Liver (tissue), 9 donors: ENCODE results near the gene POLN. TPM values are rescaled to one million over a fixed set of nuclear protein-coding genes. Genes with fewer than 3 reads are reported as not detected.

Source experiments
- DNase-seq: peaks from one replicate; pipeline ENCODE4 v3.0.0-alpha.2; 2017; ENCODE audit warnings: low spot score
- H3K27ac ChIP-seq, 2 donors: one replicate each; pipeline ENCODE4 v1.7.0; 2013; ENCODE audit warnings: inconsistent platforms in 2 of 2, low read length in 2 of 2, control low read depth in 1 of 2, low read depth in 1 of 2, mild to moderate bottlenecking in 1 of 2
- H3K27me3 ChIP-seq, 4 donors: one replicate each; pipeline versions ENCODE4 v1.6.1 to v1.7.0; 2013; ENCODE audit warnings: low read length in 3 of 4, inconsistent platforms in 1 of 4, mild to moderate bottlenecking in 1 of 4, moderate library complexity in 1 of 4; ENCODE audit not compliant: control insufficient read depth in 4 of 4, insufficient read depth in 4 of 4
- H3K36me3 ChIP-seq, 4 donors: one replicate each; pipeline versions ENCODE4 v1.6.1 to v1.7.0; 2013; ENCODE audit warnings: low read length in 3 of 4, mild to moderate bottlenecking in 3 of 4, low read depth in 1 of 4, moderate library complexity in 1 of 4; ENCODE audit not compliant: control insufficient read depth in 4 of 4, insufficient read depth in 3 of 4
- H3K4me1 ChIP-seq, 4 donors: one replicate each; pipeline versions ENCODE4 v1.6.1 to v1.7.0; 2013; ENCODE audit warnings: low read length in 3 of 4, mild to moderate bottlenecking in 3 of 4, moderate library complexity in 1 of 4; ENCODE audit not compliant: control insufficient read depth in 4 of 4, insufficient read depth in 4 of 4
- H3K4me3 ChIP-seq, 3 donors: one replicate each; pipeline versions ENCODE4 v1.6.1 to v1.7.0; 2013; ENCODE audit warnings: low read length in 3 of 3, control low read depth in 1 of 3, low read depth in 1 of 3, mild to moderate bottlenecking in 1 of 3
- H3K9ac ChIP-seq, 2 donors: one replicate each; pipeline ENCODE4 v1.7.0; 2013; ENCODE audit warnings: low read length in 2 of 2, mild to moderate bottlenecking in 2 of 2, moderate library complexity in 2 of 2, control low read depth in 1 of 2, low read depth in 1 of 2
- H3K9me3 ChIP-seq, 4 donors: one replicate each; pipeline versions ENCODE4 v1.6.1 to v1.7.0; 2013; ENCODE audit warnings: low read length in 3 of 4; ENCODE audit not compliant: control insufficient read depth in 4 of 4
- EGR1 ChIP-seq, 2 donors: IDR thresholded peaks; 2 replicates each; pipeline ENCODE4 v1.6.1; 2016 to 2018; ENCODE audit warnings: antibody characterized with exemption in 2 of 2, low read depth in 2 of 2
- FOXA1 ChIP-seq: IDR thresholded peaks from 2 replicates; pipeline ENCODE4 v1.6.1; 2016; ENCODE audit warnings: antibody characterized with exemption
- FOXA2 ChIP-seq: IDR thresholded peaks from 2 replicates; pipeline ENCODE4 v1.6.1; 2016; ENCODE audit warnings: antibody characterized with exemption
- HNF4G ChIP-seq: IDR thresholded peaks from 2 replicates; pipeline ENCODE4 v1.6.1; 2016; ENCODE audit warnings: antibody characterized with exemption
- JUND ChIP-seq, 2 donors: IDR thresholded peaks; 2 replicates each; pipeline ENCODE4 v1.6.1; 2016; ENCODE audit warnings: antibody characterized with exemption in 2 of 2
- NR2F2 ChIP-seq: IDR thresholded peaks from 2 replicates; pipeline ENCODE4 v1.6.1; 2016; ENCODE audit warnings: antibody characterized with exemption
- RXRA ChIP-seq, 2 donors: IDR thresholded peaks; 2 replicates each; pipeline ENCODE4 v1.6.1; 2017 to 2018; ENCODE audit warnings: antibody characterized with exemption in 2 of 2, mild to moderate bottlenecking in 1 of 2
- SP1 ChIP-seq: IDR thresholded peaks from 2 replicates; pipeline ENCODE4 v1.6.1; 2018; ENCODE audit warnings: antibody characterized with exemption, mild to moderate bottlenecking
- TAF1 ChIP-seq: conservative IDR thresholded peaks from 2 replicates; pipeline ENCODE4 v1.6.1; 2016; ENCODE audit warnings: antibody characterized with exemption, mild to moderate bottlenecking
- YY1 ChIP-seq: IDR thresholded peaks from 2 replicates; pipeline ENCODE4 v1.6.1; 2016; ENCODE audit warnings: antibody characterized with exemption, mild to moderate bottlenecking
- WGBS: extraction: QIAGEN DNeasy Blood & Tissue Kit; methylation state at CpG from one replicate; pipeline ENCODE4 v1.1.7; 2013; 5-methylcytosine and 5-hydroxymethylcytosine counted together
- polyA plus RNA-seq, 2 donors: library from polyadenylated mRNA; stranded (reverse) in 1 of 2; unstranded in 1 of 2; fragments of 200-250 nt in 1 of 2; fragments of >200 nt in 1 of 2; fragmentation: Nextera tagmentation in 1 of 2; extraction: Ambion mirVana in 1 of 2; gene quantifications; one replicate each; pipeline versions ENCODE4 v1.2.1 to v1.2.3, GENCODE V29; 2013 to 2015
- total RNA-seq, 2 donors: library from RNA; depleted of rRNA; stranded (reverse); fragments of >200 nt; gene quantifications; one replicate each; pipeline ENCODE4 v1.2.3, GENCODE V29; 2014
- TF ChIP-seq, protein P1 (sequence below): IDR thresholded peaks from 2 replicates; pipeline ENCODE4 v1.6.1; 2016; ENCODE audit warnings: antibody characterized with exemption, mild to moderate bottlenecking
- TF ChIP-seq, protein P2 (sequence below): IDR thresholded peaks from 2 replicates; pipeline ENCODE4 v1.6.1; 2016; ENCODE audit warnings: antibody characterized with exemption
- donor health status: healthy.
- donor health status: healthy.
- donor health status: healthy.
- donor health status: healthy.
- donor health status: healthy.

POLN gene
- total and polyA plus RNA-seq, 4 donors: 0.44 to 2.3 (median 1.4) TPM

DNA sequence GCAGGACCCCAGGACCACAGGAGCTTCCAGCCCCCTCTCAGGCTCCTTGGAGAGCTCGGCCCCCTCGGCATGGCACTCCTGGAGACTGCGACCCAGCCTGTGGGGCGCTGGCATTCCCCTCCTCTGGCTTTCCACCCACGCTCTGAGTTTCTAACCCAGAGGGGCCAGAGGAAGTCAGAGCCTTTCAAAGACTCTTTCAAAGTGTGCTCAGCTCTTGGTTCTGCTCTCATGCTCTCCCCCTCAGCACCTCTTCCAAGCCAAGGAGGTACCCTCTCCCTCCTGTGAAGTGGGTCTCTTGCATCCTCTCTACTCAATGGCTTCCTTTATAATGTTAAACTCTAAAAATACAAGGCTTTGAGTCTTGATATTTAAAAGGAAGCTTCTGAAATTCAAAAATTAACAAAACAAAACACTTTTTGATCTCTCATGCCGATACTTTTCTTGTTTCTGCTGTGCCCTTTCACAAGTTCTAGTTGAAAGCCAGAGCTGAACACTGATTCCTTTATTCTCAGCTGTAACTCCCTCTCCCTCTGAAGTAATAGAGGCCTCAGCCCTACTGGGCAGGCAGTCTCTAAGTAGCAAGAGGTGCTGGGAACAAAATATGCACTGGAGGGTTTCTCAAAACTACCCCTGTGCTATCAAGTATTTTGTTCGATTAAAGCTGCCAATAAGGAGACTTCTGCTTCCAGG lies 100.0 kb downstream of the POLN start (continued):
- TF ChIP-seq, protein P1, sequence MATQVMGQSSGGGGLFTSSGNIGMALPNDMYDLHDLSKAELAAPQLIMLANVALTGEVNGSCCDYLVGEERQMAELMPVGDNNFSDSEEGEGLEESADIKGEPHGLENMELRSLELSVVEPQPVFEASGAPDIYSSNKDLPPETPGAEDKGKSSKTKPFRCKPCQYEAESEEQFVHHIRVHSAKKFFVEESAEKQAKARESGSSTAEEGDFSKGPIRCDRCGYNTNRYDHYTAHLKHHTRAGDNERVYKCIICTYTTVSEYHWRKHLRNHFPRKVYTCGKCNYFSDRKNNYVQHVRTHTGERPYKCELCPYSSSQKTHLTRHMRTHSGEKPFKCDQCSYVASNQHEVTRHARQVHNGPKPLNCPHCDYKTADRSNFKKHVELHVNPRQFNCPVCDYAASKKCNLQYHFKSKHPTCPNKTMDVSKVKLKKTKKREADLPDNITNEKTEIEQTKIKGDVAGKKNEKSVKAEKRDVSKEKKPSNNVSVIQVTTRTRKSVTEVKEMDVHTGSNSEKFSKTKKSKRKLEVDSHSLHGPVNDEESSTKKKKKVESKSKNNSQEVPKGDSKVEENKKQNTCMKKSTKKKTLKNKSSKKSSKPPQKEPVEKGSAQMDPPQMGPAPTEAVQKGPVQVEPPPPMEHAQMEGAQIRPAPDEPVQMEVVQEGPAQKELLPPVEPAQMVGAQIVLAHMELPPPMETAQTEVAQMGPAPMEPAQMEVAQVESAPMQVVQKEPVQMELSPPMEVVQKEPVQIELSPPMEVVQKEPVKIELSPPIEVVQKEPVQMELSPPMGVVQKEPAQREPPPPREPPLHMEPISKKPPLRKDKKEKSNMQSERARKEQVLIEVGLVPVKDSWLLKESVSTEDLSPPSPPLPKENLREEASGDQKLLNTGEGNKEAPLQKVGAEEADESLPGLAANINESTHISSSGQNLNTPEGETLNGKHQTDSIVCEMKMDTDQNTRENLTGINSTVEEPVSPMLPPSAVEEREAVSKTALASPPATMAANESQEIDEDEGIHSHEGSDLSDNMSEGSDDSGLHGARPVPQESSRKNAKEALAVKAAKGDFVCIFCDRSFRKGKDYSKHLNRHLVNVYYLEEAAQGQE: no peak
- TF ChIP-seq, protein P2, sequence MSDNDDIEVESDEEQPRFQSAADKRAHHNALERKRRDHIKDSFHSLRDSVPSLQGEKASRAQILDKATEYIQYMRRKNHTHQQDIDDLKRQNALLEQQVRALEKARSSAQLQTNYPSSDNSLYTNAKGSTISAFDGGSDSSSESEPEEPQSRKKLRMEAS: no peak

- Histone ChIP-seq H3K27ac (no peak overlapping the region), H3K36me3 (no peaks in the 10 kb centered on the region), H3K9me3 (no peaks in the 10 kb centered on the region), H3K4me3 (no peak overlapping the region), H3K4me1 (no peaks in the 10 kb centered on the region), H3K9ac (no peak overlapping the region), H3K27me3 (no peaks in the 10 kb centered on the region)
- 93% methylated on average over 8 of the region's 8 CpGs for WGBS
- DNase-seq: no peak
- TF ChIP-seq RXRA (IDR thresholded peaks at IDR 0.05) (no peak), FOXA1 (no peak), HNF4G (no peak), SP1 (no peak), NR2F2 (no peak), FOXA2 (no peak), YY1 (no peak), TAF1 (no peak)
- TF ChIP-seq, protein P1: no peak
These were observed 100.7 kb downstream of the POLN start for GRCh38 chr4:2141022-2141761.

DNA sequence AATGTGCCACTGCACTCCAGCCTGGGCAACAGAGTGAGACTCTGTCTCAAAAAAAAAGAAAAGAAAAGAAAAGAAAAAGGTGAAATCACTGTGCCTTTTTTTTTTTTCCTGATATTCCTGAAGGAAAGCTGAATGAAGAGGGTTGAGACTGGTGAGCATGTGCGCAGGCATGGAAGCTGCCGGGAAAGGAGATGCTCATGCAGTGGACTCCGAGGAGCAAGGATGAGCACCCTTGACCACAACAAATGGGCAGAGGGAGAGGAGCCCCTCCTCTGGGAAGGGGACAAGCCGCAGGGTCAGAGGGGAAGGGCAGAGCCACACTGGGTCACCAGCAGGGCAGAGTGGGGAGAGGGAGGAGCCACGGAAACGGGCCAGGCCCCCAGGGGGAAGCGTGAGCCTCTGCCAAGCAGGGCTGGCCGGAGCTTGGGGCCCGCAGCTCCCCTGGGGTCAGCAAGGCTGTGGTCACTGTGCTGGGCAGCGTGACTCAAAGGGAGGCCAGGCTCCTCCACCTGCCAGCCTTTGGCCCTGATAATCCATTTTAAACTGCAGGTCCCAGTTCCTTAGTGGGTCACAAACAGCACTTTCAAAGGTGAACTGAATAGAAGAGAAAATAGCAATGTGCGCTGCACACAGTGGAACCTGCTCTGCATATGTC lies 102.9 kb downstream of the POLN start:
- no peak for TF ChIP-seq JUND (IDR thresholded peaks at IDR 0.05)
- TF ChIP-seq EGR1 (IDR thresholded peaks at IDR 0.05; ENCODE audit: low read depth in 2 of 2): no peak
- TF ChIP-seq, protein P1: no peak
- TF ChIP-seq FOXA1: no peak
- WGBS: 79% methylated on average over 11 of the region's 11 CpGs

More for the DNA sequence above, 102.9 kb downstream of the POLN start:
- no peak for DNase-seq
- Histone ChIP-seq H3K36me3 (no peaks in the 10 kb centered on the region), H3K27me3 (no peaks in the 10 kb centered on the region), H3K9ac (no peak overlapping the region), H3K9me3 (no peaks in the 10 kb centered on the region), H3K27ac (no peak overlapping the region), H3K4me3 (no peak overlapping the region), H3K4me1 (no peaks in the 10 kb centered on the region)
